Ureter (tissue), 1 donor: Measurements from ENCODE around the gene ERC1. TPM values are rescaled to one million over a fixed set of nuclear protein-coding genes. Genes with fewer than 3 reads are reported as not detected.
"Not testable (repeated sequence)": the region's sequence is repeated elsewhere in the genome, so short reads cannot be mapped to it uniquely, and the experiment has no call there.

Experiments
- DNase-seq: peaks from one replicate; pipeline ENCODE4 v3.0.0-alpha.2; 2020; ENCODE audit warnings: low spot score
- total RNA-seq: library from RNA; stranded (reverse); gene quantifications from one replicate; pipeline ENCODE4 v1.2.4, GENCODE V29; 2023
- donor health status: DM: yes; HTN: yes; CAD: no.

Gene ERC1
- total RNA-seq, 1 donor from 2014 or later: 99.2 TPM

DNA sequence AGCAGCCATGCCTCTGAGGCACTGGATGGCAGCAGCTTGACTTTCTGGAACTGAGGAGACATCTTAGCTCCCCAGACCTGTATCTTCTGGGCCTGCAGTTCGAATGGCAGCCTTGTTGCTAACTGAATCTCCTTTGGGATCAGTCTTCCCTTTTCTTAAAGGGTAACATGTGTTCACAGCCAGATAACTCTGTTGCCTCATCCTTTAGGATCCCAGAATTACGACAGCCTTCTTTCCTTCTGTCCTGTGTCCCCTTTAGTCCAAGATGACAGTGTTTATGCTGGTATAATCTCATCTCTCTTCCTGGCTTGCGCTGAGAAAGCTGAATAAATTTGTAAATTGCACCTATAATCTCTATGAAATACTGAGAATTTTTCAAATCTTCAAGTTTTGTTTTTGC is 9.1 kb upstream of the ERC1 start:
- DNase-seq: no peak

DNA sequence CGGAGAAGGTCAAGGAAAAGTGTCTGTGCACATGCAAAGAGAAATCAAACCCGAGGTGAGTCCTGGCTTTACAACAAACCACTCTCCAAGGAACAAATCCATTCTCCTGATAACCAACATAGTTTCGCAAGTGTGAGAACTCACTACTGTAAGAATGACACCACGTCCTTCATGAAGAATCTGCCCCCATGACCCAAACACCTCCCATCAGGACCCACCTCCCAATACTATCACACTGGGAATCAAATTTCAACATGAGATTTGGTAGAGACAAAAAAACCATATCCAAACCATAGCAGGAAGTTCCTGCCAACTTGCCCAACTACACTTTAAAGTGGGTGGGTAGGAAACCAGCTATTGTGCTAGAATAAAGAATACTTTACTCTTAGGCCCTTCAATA is 2.4 kb upstream of the ERC1 start:
- no peak for DNase-seq

DNA sequence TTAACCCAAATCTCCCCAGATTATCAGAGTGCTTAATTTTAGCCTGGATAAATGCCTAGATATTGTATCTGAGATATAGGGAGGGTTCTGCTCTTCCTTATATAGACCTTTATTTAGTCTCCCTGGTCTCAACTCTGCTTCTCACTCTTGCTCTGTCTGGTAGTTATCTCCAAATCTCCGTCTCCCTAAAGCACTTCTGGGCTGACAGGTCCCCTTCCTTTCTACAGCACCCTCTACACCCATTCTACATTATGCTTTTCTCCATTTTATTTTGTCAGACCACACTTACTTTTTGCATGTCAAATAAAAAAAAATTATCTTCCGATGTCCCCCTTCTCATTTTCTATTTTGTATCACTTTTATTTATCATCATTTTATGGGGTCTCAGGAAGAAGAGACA is 2.0 kb upstream of the ERC1 start:
- no peak for DNase-seq

DNA sequence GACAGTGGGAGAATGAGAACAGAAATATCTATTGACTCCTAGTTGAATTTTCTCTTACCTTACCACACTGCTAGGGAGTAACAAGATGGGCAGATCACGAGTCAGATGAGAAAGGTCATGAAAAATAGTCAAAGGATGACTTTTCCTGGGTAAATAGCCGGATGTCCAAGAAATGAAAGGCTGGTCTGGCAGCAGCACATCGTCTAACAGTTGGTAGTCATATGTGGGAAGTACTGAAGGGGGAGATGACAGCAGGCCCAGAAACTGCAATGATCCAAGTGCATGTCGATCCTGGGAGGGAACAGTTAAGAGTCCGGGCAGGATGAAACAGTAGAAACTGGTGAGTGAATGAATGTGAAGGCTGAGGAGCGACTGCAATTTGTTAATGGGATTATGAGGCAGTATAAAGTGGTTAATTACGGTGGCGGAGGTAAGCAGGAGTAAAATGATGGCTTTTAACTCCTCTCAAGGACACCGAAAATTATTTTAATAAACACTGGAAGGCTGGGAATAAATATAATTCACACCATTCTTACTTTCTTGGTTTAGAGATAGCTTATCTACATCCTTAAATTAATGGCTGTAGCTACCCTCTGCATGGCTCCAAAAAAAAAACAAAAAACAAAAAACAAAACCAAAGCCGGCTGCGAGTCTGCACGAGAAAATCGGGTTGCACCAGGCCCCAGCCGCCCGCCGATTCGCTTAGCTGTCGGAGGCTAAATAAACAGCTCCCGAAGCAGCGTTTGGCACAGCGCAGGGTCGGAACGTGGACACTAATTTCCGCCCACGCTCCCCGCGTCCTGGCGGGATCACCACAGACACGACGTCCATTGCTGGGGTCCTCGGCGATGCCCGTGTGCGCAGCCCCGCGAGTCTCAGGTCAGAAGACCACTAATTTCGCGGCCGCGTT is 1.0 kb upstream of the ERC1 start:
- DNase-seq: peak; percentile 64

DNA sequence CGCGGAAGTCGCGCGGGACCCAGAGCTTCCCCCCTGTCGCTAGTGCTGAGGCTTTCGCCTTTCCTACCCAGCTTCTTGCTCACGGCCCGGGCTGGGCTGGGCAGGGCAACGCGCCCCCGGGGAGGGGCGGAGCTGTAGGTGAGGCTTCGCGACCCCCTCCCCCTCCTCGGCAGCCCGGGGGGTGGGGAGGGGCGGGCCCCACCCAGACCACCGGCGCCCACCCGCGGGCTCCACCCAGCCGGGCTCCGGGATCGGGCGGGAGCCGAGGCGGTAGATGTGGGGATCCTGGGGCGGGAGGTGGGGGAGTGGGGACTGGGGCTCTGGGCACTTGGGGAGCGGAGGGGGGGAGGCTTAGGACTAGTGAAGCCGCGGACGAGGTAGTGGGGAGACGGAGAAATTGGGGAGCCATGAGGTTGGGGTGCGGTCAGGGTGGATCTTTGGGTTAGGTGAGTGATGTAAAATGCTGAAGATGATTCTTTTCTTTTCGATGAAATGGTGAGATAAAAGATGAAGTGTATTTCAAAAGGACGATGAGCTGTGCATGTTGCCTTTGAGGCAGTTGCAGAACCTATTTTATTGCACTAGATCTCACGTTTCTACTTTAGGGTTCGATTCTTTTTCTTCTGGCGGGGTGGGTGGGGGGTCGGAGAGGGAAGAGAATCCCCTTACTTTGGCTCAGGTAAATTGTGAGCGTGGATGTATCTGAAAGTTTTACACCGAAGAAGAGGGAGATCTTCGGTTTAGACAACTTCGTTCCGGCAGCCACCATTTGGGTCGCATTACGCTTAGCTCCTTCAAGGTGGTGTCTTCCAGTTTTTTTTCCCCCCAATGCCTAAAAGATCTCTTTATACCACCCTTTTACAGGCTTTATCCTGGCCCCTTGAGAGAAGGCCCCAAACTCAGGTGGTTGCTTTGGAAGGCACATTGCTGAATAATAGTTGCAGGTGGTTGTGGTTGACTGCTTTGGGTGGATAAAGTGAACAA is 619 bp downstream of the ERC1 start:
- DNase-seq: no peak

DNA sequence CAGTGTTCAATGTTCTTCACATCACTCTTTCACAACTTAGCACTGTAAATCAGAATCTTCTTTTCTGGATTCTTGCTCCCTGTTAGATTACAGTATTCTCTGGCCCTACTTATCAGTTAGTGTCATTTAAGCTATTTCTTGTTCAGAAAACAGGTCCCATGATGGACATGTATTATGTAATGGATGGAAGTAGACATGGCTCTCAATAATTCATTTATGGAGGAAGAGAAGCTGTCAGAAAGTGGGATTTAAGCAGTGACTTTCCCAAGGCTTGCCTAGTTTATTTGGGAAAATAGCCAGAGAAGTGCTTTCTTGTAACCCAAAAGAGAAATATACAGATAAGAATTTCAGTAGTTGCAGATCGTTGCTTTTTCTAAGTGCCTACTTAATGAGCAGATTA is 1.6 kb downstream of the ERC1 start:
- DNase-seq: no peak

DNA sequence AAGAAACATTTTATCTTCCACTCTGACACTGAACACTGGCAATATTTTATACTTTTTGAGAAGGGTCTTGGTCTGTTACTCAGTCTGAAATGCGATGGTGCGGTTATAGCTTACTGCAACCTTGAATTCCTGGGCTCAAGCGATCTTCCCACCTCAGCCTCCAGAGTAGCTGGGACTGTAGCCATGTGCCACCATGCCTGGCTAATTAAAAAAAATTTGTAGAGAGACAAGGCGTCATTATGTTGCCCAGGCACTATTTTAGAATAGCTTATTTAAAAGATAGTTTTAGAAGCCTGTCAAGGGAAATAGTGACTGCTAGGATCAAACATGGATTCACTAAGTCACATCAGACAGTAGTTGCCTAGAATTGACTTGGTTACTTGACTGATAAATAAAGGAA is 5.9 kb downstream of the ERC1 start:
- no peak for DNase-seq

DNA sequence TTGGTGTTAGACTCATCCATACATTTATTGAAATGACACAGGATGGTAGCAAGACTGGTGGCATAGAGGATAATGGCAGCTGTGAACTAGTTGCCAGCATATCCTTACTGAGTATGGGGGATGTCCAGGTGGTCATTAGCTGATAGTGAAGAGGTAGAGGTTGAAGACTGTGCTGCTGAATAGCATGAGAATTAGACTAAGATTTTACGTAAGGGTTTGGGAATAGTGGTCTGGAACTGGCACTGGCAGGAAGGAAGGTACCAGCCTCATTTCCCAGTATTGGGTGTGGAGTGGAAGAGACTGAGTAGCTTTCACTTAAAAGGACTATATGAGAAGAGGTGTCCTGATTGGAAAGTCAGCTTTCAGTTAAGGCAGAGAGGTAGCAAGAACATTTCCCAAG is 6.5 kb downstream of the ERC1 start:
- no peak for DNase-seq

DNA sequence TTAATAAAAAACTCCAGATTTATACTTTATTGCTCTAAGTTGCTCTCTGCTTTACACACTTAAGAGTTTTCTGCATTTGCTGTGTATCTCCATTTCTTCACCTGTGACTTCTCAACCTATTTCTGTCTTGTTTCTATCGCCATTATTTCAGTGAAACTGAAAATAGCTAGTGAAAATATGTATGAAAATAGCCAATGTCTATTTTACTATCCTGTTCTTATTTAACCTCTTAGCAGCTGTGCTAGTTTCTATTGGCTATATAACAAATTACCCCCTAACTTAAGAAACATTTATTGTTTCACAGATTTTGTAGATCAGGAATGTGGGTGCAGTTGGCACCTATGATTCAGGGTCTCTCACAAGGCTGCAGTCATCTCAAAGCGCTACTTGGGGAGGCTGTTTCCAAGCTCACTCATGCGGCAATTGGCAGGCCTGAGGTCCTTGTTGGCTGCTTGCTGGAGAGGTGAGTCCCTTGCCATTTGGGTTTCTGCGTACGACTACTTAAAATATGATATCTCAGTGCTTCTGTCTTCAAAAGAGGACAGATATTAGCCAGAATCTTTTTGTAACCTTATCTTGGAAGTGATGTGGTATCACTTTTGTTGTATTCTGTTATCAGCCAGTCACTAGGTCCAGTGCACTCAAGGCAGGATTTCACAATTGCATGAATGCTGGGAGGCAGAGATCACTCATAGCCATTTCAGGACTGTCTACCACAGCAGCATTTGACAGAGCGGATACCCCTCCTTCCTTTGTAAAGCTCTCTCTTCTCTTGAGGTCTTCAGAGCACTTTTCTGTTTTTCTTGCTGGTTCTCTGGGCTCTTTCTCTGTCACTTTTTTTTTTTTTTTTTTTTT is 7.2 kb downstream of the ERC1 start:
- no peak for DNase-seq

DNA sequence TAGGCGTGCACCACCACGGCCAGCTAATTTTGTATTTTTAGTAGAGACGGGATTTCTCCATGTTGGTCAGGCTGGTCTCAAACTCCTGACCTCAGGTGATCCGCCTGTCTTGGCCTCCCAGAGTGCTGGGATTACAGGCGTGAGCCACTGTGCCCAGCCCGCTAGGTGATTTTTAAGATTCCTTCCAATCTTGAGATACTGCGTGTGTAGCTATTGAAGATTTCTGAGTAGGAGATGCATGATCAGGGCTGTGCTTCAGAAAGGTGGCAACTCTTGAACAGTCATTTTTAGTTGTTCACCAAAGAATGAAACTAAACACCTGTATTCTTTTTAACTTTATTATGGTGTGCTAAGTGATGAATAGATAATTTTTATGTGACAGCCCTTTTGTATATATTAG is 8.7 kb downstream of the ERC1 start:
- not testable (repeated sequence) for DNase-seq

DNA sequence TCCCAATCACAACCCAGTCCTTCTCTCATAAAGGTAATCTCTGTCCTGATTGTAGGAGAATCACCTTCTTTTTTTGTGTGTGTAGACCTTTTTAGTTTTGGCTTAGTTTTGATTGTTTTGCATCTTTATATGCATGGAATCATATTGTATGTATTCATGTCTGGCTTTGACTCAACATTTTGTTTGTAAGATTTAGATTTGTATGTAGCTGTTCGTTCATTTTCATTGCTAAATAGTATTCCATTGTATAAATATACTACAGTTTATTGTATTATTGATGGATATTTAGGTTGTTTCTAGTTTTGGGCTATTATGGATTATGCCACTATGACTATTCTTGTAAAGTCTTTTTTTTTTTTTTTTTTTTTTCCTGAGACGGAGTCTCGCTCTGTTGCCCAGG is 10.5 kb downstream of the ERC1 start:
- DNase-seq: no peak

DNA sequence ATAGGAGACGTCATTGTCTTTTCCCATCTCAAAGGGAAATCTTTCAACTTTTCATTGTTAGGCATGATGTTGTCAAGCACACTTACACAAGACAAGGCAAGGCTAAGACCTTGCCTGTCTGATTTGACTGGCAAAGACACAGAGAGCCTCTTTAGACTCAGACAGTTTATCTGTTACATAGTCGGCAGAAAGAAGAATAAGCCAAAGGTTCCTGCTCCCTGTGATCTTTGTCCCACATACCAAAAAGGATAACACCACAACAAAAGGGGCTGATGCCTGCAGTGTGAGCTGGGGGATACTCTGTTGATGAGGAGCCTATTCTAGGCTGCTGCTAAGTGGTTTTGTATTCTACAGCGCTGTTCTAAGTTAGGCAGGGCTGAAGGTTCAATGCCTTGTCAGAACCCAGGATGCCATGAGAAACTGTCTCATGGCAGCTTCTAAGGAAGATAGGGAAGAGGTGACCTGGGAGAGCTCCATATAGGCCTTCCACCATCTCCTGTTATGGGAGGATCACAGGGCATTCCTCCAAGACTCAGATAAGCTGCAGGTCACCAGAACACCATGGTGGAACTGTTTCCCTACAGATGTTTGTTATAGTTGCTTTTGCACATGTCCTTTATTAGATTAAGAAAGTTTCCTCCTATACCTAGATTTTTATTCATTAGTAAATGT is 12.7 kb downstream of the ERC1 start:
- no peak for DNase-seq

DNA sequence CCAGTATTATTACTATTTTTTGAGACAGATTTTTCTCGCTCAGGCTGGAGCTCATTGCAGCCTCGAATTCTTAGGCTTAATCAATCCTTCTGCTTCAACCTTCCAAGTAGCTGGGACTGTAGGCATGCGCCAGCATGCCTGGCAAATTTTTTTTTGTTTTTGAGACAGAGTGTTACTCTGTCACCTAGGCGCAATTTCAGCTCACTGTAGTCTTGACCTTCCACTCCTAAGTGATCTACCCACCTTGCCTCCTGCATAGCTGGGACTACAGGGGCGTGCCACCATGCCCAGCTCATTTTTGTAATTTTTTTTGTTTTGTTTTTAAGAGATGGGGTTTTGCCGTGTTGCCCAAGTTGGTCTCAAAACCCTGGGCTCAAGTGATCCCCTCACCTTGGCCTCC is 15.2 kb downstream of the ERC1 start:
- DNase-seq: no peak

DNA sequence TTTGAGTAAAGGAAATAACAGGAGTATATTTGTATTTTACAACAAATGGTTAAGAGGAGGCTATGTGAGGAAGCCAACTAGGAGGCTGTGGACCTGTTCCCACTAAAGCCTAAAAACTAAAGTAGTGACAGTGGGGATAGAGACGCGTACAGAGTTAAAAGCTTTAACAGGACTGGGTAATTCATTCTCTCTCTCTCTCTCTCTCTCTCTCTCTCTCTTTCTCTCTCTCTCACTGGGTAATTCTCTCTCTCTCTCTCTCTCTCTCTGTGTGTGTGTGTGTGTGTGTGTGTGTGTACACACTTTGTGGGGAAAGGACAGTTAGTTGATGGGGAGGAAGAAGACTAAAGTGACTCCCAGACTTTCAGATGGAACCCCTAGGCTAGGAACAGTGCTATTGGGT is 16.3 kb downstream of the ERC1 start:
- no peak for DNase-seq

DNA sequence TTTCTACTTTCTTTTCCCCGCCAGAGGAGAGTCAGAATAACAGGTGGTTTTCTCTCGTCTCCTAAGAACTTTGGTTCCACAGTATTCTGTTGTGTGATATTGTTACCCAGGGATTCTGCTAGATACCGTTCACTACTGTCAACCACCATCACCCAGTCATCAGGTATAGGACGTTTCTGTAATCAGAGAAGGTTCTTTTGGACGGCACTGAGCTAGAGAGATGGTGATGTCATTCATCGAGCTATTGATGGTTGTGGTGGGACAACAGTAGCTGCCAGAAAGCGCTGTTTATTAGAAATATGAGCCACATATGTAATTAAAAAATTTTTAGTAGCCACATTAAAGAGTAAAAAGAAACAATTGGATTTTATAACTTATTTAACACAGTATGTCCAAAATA is 17.0 kb downstream of the ERC1 start:
- no peak for DNase-seq

DNA sequence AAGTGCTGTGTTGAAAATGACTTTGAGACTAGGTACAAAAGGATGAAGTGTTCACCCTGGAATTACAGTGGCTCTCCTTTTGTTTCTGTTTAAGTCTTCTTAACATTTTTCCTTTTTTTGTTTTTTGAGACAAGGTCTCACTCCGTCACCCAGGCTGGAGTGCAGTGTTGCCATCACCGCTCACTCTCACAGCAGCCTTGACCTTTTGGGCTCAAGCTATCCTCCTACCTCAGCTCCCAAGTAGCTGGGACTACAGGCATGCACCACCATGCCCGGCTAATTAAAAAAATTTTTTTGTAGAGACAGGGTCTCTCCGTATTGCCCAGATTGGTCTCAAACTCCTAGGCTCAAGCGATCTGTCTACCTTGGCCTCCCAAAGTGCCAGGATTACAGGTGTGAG is 20.1 kb downstream of the ERC1 start:
- DNase-seq: no peak

DNA sequence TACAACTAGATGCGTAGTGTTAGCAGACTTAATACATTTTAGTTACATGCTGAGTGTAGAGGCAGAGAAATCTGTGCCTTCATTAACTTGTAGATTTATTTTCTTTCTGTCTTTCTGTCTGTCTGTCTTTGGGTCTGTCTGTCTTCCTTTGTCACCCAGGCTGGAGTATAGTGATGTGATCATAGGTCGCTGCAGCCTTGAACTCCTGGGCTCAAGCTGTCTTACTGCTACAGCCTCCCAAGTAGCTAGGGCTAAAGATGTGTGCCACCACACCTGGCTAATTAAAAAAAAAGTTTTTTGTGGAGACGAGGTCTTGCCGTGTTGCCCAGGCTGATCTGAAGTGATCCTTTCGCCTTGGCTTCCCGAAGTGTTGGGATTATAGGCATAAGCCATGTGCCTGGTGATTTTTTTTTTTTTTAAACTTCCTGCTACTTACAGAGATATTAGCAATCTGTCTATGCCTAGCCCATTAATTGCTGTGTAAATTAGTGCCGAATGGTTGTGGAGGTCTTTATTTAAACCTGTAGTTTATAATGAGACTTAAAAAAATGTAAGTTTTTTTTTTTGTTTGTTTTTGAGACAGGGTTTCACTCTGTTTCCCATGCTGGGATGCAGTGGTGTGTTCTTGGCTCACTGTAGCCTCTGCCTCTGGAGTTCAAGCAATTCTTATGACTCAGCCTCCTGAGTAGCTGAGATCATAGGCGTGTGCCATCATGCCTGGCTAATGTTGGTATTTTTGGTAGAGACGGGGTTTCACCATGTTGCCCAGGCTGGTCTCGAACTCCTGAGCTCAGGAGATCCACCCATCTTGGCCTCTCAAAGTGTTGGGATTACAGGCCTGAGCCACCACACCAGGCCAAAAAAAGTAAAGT is 22.8 kb downstream of the ERC1 start:
- DNase-seq: no peak

DNA sequence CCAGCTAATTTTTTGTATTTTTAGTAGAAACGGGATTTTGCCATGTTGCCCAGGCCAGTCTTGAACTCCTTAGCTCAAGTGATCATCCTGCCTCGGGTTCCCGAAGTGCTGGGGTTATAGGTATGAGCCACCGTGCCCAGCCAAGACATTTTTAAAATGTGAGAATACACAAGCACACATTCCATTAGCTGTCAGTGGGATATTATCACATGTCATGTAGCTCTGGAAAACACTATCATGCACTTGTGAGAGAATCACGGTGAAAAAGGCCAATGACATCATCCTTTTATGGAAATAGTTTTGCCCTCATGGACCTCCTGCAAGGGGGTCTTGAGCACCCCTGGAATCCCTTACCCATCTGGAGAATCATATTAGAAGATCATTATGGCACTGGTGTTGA is 28.3 kb downstream of the ERC1 start:
- no peak for DNase-seq

DNA sequence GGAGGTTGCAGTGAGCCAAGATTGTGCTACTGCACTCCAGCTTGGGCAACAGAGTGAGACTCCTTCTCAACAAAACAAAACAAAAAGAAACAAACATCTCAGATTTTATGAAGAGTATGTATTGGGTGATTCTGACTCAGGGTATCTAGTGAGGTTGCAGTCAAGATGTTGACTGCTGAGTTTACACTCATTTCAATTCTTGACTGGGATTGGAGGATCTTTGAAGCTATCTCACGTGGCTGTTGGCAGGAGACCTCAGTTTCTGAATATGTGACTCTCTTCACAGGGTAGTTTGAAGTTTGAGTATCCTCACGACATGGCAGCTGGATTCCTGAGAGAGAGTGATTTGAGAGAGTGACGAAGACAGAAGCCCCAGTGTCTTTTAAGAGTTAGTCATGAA is 29.4 kb downstream of the ERC1 start:
- DNase-seq: no peak
